ENCODE results near the gene PRICKLE2. TPM values are rescaled to one million over a fixed set of nuclear protein-coding genes. Genes with fewer than 3 reads are reported as not detected.

PRICKLE2 gene
- total RNA-seq, 2 donors from 2014 or later = 0.21 to 0.37 TPM

DNA sequence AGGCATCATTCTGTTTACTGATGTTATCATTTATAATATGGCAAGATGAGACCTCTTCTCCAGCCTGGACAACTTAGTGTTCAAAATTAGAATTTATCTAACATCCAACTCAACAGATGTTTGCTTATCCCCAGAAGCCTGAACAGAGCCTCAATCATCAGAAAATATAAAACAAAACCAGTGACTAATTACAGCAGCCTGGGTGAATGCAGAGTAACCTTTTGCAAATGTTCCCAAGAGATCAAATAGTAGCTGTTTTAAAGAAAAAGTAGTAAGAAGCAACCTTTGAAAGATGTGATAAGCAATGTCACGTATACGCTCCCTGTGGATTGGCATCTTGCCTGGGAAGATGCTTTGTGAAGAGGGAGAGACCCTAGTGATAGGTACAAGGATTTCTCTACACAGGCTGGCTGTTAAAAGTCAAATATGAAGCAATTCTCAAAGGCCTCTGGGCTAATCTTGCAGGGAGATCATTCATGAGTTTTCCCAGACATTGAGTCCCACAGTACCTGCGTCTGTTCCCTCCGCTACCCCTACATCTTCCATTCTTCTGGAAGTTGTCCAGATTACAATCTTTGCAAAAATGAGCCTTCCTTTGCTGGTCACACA is 39.3 kb upstream of the PRICKLE2 start:
- DNase-seq (no peak), ATAC-seq (no peak)
- Mint-ChIP-seq H3K36me3 (ENCODE audit: low read depth) (no peaks in the 10 kb centered on the region), H3K4me1 (no peaks in the 10 kb centered on the region), H3K27ac (no peak overlapping the region), H3K27me3 (peaks cover 38% of the 10 kb centered on the region), H3K4me3 (no peak overlapping the region)
- no peaks in the 10 kb centered on the region for H3K9me3 ChIP-seq (ENCODE audit: control insufficient read depth, low read length, poor library complexity, severe bottlenecking)

DNA sequence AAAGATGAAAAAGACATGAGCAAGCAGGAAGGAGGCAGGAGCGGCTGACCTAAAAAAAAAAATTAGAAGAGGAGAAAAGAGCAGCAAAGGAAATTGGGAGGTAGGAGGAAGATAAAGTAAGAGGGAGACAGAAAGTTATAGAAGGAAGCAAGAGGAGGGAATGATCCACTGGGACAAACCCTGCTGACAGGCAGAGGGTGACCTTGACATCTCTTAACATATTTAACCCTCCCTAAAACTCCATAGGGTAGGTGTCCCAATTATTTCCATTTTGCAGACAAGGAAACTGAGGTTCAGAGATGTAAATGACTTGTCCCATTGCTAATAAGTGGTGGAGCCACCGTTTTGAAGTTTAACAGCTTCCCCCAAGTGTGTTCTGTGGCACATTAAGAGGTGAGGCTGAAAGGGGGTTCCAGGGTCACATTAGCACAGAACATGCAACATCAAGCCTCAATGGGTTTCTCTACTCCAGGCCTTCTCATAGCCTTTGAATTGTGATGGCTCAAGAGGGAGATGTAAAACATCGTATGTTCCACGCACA is 37.4 kb upstream of the PRICKLE2 start:
- Mint-ChIP-seq H3K4me1 (no peaks in the 10 kb centered on the region), H3K36me3 (ENCODE audit: low read depth) (no peaks in the 10 kb centered on the region), H3K4me3 (no peak overlapping the region), H3K27me3 (peaks cover 32% of the 10 kb centered on the region), H3K27ac (no peak overlapping the region)
- no peak for ATAC-seq
- DNase-seq = no peak
- no peaks in the 10 kb centered on the region for H3K9me3 ChIP-seq (ENCODE audit: control insufficient read depth, low read length, poor library complexity, severe bottlenecking)

DNA sequence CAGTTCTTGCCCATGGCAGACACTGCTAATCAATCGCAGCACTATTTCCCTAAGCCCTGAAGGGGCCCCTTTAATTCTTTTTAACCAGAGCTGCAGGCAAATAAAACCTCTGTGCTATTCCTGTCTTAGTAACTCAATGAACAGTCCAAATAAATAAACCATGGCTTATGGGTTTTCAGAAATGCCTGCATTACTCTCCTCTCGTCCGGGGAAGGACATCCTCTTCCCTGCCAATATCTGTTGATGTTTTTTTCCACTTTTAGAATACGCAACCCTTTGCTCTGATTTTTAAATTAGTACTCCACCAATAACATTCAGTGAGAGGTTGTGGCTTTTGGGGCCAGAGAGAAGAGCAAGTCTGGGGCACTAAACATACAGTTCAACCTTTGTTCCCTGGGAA is 35.2 kb upstream of the PRICKLE2 start:
- ATAC-seq = no peak
- no peaks in the 10 kb centered on the region for H3K9me3 ChIP-seq (ENCODE audit: control insufficient read depth, low read length, poor library complexity, severe bottlenecking)
- no peak for DNase-seq
- Mint-ChIP-seq H3K36me3 (ENCODE audit: low read depth) (no peaks in the 10 kb centered on the region), H3K27me3 (peaks cover 28% of the 10 kb centered on the region), H3K27ac (no peak overlapping the region), H3K4me3 (no peak overlapping the region), H3K4me1 (no peaks in the 10 kb centered on the region)

DNA sequence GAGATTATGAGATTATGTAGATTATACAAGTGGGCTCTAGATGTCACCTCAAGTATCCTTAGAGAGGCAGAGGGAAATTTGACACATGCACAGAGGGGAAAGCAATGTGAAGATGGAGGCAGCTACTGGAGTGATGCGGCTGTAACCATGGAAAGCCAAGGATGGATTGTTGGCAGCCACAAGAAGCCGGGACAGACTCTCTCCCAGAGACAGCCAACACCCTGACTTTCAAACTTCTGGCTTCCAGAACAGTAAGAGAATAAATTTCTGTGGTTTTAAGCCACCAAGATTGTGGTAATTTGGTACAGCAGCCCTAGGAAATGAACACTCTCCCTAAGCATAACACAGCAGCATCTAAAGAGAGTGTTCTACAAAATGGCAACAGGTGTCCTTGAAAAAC is 34.4 kb upstream of the PRICKLE2 start:
- Mint-ChIP-seq H3K27me3 (peaks cover 27% of the 10 kb centered on the region), H3K27ac (no peak overlapping the region), H3K36me3 (ENCODE audit: low read depth) (no peaks in the 10 kb centered on the region), H3K4me3 (no peak overlapping the region), H3K4me1 (no peaks in the 10 kb centered on the region)
- no peak for ATAC-seq
- no peak for DNase-seq
- H3K9me3 ChIP-seq (ENCODE audit: control insufficient read depth, low read length, poor library complexity, severe bottlenecking) = no peaks in the 10 kb centered on the region

DNA sequence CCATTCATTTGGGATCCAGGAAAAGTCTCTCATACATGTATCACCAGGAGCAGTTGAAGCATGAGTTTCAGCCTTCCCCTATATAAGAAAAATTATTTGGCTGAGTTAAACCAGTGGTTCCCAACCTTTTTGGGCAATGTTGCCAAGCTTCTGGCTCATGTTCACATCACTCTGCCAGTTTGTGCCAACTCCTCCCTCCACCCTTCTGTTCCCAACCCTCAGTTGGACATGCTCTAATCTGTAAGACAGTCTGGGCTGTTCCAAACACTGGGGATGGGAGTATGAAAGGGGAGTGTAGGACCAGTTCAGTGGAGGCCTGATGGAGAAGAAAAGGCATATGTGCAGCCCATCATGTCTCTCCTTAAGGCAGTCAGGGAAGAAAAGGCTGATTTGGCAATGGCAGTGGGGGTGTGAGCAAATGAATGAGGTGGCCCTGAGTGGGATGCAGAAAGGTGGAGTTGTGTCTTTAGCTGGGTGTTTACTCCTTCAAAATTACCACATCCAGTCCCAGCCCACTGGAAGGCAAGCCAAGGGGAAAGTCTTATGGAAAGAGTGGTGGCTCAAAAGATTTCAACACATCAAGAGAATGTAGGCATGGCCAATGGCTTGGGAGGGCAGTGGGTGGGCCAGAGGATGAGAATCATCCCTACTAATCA is 32.0 kb upstream of the PRICKLE2 start:
- ATAC-seq (no peak), DNase-seq (no peak)
- Mint-ChIP-seq H3K36me3 (ENCODE audit: low read depth) (no peaks in the 10 kb centered on the region), H3K4me1 (no peaks in the 10 kb centered on the region), H3K27me3 (peaks cover 22% of the 10 kb centered on the region), H3K27ac (no peak overlapping the region), H3K4me3 (no peak overlapping the region)
- no peaks in the 10 kb centered on the region for H3K9me3 ChIP-seq (ENCODE audit: control insufficient read depth, low read length, poor library complexity, severe bottlenecking)

DNA sequence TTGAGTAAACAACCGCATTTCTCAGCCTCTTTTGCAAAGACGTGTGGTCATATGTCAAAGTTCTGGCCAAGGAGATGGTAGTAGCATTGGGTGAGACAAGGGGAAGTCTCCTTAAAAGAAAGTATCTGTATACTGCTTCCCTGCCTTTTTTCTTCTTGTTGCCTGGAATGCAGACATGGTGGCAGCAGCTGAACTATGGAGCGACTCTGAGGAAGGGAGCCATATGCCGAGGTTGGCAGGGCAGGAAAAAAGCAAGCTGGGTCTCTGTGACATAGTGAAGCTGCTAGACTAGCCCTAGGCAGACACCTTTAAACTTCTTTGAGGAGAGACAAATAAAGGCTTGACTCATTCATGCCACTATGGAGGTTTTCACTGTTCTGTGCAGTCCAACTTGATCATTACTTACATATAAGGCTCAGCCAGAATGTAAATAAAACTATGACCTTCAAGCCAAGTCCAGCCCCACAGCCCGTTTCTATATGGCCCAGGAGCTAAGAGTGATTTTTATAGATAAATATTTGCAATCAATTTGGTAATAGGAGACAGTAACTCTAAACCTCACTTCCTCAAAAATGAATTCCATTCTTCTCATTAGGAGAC is 30.6 kb upstream of the PRICKLE2 start:
- H3K27ac Mint-ChIP-seq = no peak overlapping the region
- no peaks in the 10 kb centered on the region for H3K4me1 Mint-ChIP-seq
- DNase-seq = no peak
- ATAC-seq = no peak
- H3K36me3 Mint-ChIP-seq (ENCODE audit: low read depth) = no peaks in the 10 kb centered on the region
- no peaks in the 10 kb centered on the region for H3K9me3 ChIP-seq (ENCODE audit: control insufficient read depth, low read length, poor library complexity, severe bottlenecking)
- no peak overlapping the region for H3K4me3 Mint-ChIP-seq
- H3K27me3 Mint-ChIP-seq = peaks cover 22% of the 10 kb centered on the region

DNA sequence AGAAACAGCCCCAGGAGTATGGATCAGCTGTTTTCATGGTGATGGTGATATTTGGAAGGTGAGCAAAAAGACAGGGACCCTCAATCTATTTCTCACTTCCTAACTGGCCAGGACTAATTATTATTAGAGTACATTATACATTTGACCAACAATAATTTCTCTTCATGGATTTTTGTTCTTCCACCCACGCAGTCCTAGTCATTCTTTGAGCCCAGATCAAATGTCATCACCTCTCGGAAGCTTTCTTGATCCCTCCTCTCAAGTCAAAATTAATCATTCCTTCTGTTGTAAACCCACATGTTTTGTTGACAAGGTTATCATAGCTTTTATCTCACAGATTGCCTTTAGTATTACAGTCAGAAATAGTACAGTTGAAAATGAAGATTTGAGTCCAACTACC is 29.2 kb upstream of the PRICKLE2 start:
- no peaks in the 10 kb centered on the region for H3K4me1 Mint-ChIP-seq

DNA sequence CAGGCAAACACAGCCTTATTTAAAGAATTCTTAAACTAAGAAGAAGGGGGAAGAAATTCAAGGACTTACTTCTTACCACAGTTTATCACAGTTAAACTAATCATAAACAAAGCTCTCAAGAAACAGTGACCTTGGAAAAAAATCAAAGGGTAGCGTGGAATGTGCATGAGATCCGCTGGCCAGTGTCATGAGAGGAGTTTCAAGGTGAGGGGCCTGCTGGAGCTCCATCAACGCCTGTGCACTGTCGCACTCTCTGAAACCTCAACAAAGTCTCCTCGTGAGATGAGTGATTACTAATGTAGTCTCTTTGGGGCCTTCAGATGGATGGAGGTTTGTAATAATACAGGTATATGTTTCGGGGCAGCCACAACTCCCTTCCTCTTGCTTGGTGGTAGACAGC is 28.4 kb upstream of the PRICKLE2 start:
- Mint-ChIP-seq H3K4me1 (no peaks in the 10 kb centered on the region), H3K27ac (no peak overlapping the region), H3K36me3 (ENCODE audit: low read depth) (no peaks in the 10 kb centered on the region), H3K4me3 (no peak overlapping the region), H3K27me3 (peaks cover 22% of the 10 kb centered on the region)
- ATAC-seq (no peak), DNase-seq (no peak)
- H3K9me3 ChIP-seq (ENCODE audit: control insufficient read depth, low read length, poor library complexity, severe bottlenecking) = no peaks in the 10 kb centered on the region

More for the DNA sequence above, 29.2 kb upstream of the PRICKLE2 start:
- DNase-seq = no peak
- no peak for ATAC-seq
- Mint-ChIP-seq H3K27ac (no peak overlapping the region), H3K27me3 (peaks cover 22% of the 10 kb centered on the region), H3K4me3 (no peak overlapping the region), H3K36me3 (ENCODE audit: low read depth) (no peaks in the 10 kb centered on the region)
- H3K9me3 ChIP-seq (ENCODE audit: control insufficient read depth, low read length, poor library complexity, severe bottlenecking) = no peaks in the 10 kb centered on the region

DNA sequence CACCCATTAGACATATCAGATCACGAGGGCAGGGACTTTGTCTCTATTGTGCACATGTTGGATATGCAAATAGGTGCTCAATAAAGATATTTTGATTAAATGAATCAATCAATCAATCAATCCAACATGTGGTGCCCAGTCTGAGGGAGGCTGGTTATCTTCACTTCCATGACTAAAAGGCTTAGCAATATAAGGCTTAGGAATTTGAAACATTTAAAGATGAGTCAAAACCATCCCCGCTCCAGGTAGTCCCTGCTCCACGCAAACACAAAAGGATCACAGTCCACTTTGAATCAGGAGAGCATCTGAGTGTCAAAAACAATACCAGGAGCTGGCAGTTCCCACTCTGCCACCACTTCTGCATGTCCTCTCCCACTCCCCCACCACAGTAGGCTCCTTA is 25.8 kb upstream of the PRICKLE2 start:
- Mint-ChIP-seq H3K4me1 (no peaks in the 10 kb centered on the region), H3K4me3 (no peak overlapping the region), H3K27me3 (peaks cover 19% of the 10 kb centered on the region), H3K27ac (no peak overlapping the region), H3K36me3 (ENCODE audit: low read depth) (no peaks in the 10 kb centered on the region)
- ATAC-seq (no peak), DNase-seq (no peak)
- H3K9me3 ChIP-seq (ENCODE audit: control insufficient read depth, low read length, poor library complexity, severe bottlenecking) = no peaks in the 10 kb centered on the region

DNA sequence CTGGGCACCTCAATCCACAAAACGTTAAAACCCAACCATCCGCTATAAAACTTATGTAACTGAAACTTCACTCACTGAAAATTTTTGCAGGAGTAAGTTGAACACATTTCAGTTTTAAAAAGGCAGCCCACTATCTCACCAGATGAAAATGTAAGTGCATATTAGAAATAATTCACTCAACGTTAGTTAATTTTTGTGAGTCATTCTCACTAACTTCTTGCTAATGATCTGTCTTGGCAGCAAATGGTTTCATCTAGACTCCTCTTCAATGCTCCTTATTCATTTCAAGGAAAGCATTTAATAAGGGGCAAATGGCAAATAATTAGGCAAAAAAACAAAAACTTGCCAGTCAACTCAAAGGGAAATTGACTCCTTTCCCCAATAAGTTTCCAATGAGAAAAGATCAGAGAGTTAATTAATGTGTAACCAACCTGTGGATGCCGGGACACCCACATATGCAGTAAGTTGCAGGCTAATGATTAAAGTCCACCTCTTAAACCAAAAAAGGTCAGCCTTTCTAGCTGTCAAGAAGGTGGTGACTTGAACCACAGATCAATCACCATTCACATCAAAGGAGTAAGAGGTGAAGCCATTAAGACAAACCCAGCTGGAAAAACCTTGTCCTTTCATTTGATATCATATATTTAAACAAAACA is 22.9 kb upstream of the PRICKLE2 start:
- H3K27ac Mint-ChIP-seq = no peak overlapping the region
- no peaks in the 10 kb centered on the region for H3K9me3 ChIP-seq (ENCODE audit: control insufficient read depth, low read length, poor library complexity, severe bottlenecking)
- H3K4me3 Mint-ChIP-seq = no peak overlapping the region
- no peak for DNase-seq
- H3K4me1 Mint-ChIP-seq = no peaks in the 10 kb centered on the region
- no peak for ATAC-seq
- peaks cover 13% of the 10 kb centered on the region for H3K27me3 Mint-ChIP-seq
- H3K36me3 Mint-ChIP-seq (ENCODE audit: low read depth) = no peaks in the 10 kb centered on the region

DNA sequence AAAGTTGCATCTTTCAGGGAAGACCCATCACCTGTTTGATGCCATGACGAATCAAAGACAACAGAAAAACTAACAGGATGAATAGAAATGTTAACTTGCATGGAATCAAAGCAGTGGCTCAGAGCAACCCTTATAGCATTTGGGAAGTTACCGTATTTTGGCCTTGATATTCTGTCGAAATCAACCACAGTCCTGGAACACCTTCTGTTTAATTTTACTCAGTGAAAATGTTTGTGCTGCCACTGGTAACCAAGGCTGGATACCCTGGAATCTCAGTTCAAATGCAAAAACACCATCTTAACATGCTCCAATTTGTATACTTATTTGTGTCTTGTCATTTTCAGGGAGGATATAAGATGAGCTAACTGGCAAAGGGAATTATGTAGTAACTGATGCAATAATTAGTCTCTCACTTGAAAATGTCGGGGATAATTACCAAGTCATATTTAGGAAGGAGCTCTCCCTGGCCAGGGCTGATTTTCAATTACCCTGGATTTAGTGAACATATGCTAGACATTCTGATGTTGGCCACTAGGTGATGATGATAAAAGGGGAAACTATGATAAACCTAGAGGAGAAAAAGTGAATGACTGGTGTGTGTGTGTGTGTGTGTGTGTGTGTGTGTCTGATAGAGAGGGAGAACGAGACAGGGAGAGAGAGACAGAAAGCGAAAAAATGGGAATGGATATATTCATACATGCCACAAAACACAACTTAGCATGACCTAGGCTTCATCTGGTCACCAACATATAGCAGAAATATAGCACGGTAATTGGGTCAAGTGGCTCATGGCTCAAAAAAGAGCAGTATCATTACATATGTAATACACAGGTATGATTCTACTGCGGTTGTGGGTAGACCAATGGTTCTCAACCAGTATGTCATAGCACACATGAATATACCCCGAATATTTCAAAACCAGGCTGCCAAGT is 19.0 kb upstream of the PRICKLE2 start:
- Mint-ChIP-seq H3K36me3 (ENCODE audit: low read depth) (no peaks in the 10 kb centered on the region), H3K27me3 (peaks cover 14% of the 10 kb centered on the region), H3K4me3 (no peak overlapping the region), H3K4me1 (no peaks in the 10 kb centered on the region), H3K27ac (no peak overlapping the region)
- DNase-seq = no peak
- no peaks in the 10 kb centered on the region for H3K9me3 ChIP-seq (ENCODE audit: control insufficient read depth, low read length, poor library complexity, severe bottlenecking)
- no peak for ATAC-seq

DNA sequence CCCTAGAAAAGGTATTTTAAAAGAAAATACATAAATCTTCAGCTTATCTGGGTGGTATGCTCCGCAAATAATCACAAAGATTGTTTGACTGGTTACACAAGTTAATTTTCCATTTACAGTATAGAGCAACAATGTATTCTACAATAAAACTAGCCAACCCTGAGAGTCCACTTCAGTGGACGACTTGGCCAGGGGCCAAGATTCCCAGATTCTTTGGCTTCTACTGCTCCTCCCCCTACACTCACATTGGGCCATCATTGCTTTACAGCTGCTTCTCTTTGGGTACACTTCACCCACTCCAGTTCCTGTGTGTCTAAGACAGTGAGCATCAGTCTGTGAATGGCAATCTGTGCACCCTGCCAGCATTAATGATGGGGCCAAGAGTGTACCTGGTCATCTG is 17.2 kb upstream of the PRICKLE2 start:
- no peak for ATAC-seq
- Mint-ChIP-seq H3K4me1 (no peaks in the 10 kb centered on the region), H3K27me3 (peaks cover 20% of the 10 kb centered on the region), H3K36me3 (ENCODE audit: low read depth) (no peaks in the 10 kb centered on the region), H3K4me3 (no peak overlapping the region), H3K27ac (no peak overlapping the region)
- DNase-seq = no peak
- H3K9me3 ChIP-seq (ENCODE audit: control insufficient read depth, low read length, poor library complexity, severe bottlenecking) = no peaks in the 10 kb centered on the region

DNA sequence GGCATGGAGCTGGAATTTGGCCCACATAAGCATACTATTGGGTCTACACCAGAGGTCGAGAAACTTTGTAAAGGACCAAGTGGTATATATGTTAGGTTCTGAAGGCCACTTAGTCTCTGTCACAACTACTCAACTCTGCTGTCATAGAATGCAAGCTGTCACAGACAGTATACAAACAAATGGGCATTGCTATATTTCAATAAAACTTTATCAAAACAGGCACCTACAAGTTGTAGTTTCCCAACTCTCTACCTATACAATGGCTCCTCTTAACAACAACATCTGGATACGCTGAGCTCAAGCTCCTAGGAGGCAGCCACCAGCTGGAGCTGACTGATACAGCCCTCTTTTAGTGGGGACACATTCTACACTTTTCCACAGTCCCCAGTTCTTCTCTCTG is 15.7 kb upstream of the PRICKLE2 start:
- H3K9me3 ChIP-seq (ENCODE audit: control insufficient read depth, low read length, poor library complexity, severe bottlenecking) = no peaks in the 10 kb centered on the region
- DNase-seq = no peak
- ATAC-seq = no peak
- Mint-ChIP-seq H3K36me3 (ENCODE audit: low read depth) (no peaks in the 10 kb centered on the region), H3K4me1 (no peaks in the 10 kb centered on the region), H3K4me3 (no peak overlapping the region), H3K27me3 (peaks cover 18% of the 10 kb centered on the region), H3K27ac (no peak overlapping the region)

All from T-helper 17 cell (primary cell).